Spleen (tissue), 13 donors: ENCODE data around the gene SNURF. TPM values are rescaled to one million over a fixed set of nuclear protein-coding genes. Genes with fewer than 3 reads are reported as not detected.

Source experiments
- DNase-seq: peaks from one replicate; pipeline ENCODE4 v3.0.0-alpha.2; 2020
- H3K27ac ChIP-seq, 8 donors: fragments of 200-600 bp; sonication (generic) in 7 of 8; 1 replicate in 4 of 8; 2 replicates in 4 of 8; pipeline versions ENCODE4 v1.5.0 to v1.8.0; 2016 to 2021; ENCODE audit warnings: inconsistent platforms in 4 of 8, mild to moderate bottlenecking in 4 of 8, moderate library complexity in 1 of 8
- H3K27me3 ChIP-seq, 7 donors: fragments of 200-600 bp; sonication (generic) in 6 of 7; replicated peaks in 1 of 7; 1 replicate in 4 of 7; 2 replicates in 3 of 7; pipeline versions ENCODE4 v1.5.0 to v1.8.0; 2016 to 2021; ENCODE audit warnings: inconsistent platforms in 3 of 7, mild to moderate bottlenecking in 1 of 7
- H3K36me3 ChIP-seq, 6 donors: fragments of 200-600 bp; sonication (generic) in 5 of 6; 1 replicate in 4 of 6; 2 replicates in 2 of 6; pipeline versions ENCODE4 v1.5.0 to v1.8.0; 2016 to 2021; ENCODE audit warnings: inconsistent platforms in 2 of 6
- H3K4me1 ChIP-seq, 6 donors: fragments of 200-600 bp; sonication (generic) in 5 of 6; 1 replicate in 3 of 6; 2 replicates in 3 of 6; pipeline versions ENCODE4 v1.5.0 to v1.8.0; 2016 to 2021; ENCODE audit warnings: inconsistent platforms in 3 of 6
- H3K4me3 ChIP-seq, 8 donors: fragments of 200-600 bp; sonication (generic) in 7 of 8; 1 replicate in 4 of 8; 2 replicates in 4 of 8; pipeline versions ENCODE4 v1.5.0 to v1.8.0; 2016 to 2021; ENCODE audit warnings: inconsistent platforms in 4 of 8, mild to moderate bottlenecking in 4 of 8, moderate library complexity in 2 of 8
- H3K9me3 ChIP-seq, 8 donors: fragments of 200-600 bp; sonication (generic) in 7 of 8; 1 replicate in 4 of 8; 2 replicates in 4 of 8; pipeline versions ENCODE4 v1.5.0 to v1.8.0; 2016 to 2021; ENCODE audit warnings: inconsistent platforms in 4 of 8
- POLR2A ChIP-seq, 3 donors: fragments of 450-650 bp; IDR thresholded peaks; one replicate each; pipeline ENCODE4 v1.5.1; 2017; ENCODE audit warnings: antibody characterized with exemption in 3 of 3, mild to moderate bottlenecking in 1 of 3
- POLR2AphosphoS5 ChIP-seq, 3 donors: sonication (generic); formaldehyde crosslinking; IDR thresholded peaks; one replicate each; pipeline ENCODE4 v1.5.1; 2017; ENCODE audit warnings: antibody characterized with exemption in 3 of 3
- WGBS, 5 donors: extraction: QIAGEN DNeasy Blood & Tissue Kit in 3 of 5; methylation state at CpG; one replicate each; pipeline versions ENCODE4 v1.1.5 to v1.1.7; 2013 to 2018; 5-methylcytosine and 5-hydroxymethylcytosine counted together
- intact Hi-C: fragments of 100-400 bp; cut with DNase I; formaldehyde crosslinking; loops from one replicate; pipeline ENCODE4 v1.15.0; 2023; ENCODE audit warnings: low total_unique reads
- long read RNA-seq, 2 donors: transcript quantifications; one replicate each; lab custom pipeline, GENCODE V29; 2026
- polyA plus RNA-seq, 3 donors: library from polyadenylated mRNA; stranded (reverse); fragments of 200-250 nt; gene quantifications; one replicate each; pipeline ENCODE4 v1.2.1, GENCODE V29; 2013
- total RNA-seq, 7 donors: library from RNA; depleted of rRNA in 3 of 7; stranded (reverse); fragments of >200 nt in 3 of 7; fragmentation: NEBNext Ultra II Directional in 4 of 7; extraction: Animal tissue kit (Norgen Biotek cat#: 25700) in 4 of 7; gene quantifications; one replicate each; pipeline versions ENCODE4 v1.1.0 to v1.2.1, GENCODE V29; 2016 to 2021
- TF ChIP-seq, protein P1 (sequence below), 11 experiments: fragments of 200-600 bp in 7 of 11; fragments of 450-650 bp in 4 of 11; sonication (generic) in 4 of 11; IDR thresholded peaks in 8 of 11; conservative IDR thresholded peaks in 3 of 11; 1 replicate in 7 of 11; 2 replicates in 4 of 11; pipeline versions ENCODE4 v1.4.0 to v1.8.0; 2016 to 2021; ENCODE audit warnings: antibody characterized with exemption in 11 of 11, inconsistent platforms in 4 of 11, mild to moderate bottlenecking in 1 of 11
- donor health status: healthy with polysubstance abuse.
- donor health status: DM: no; HTN: no; CAD: no; lungs with moderate emphysema.
- donor health status: DM: no; HTN: no; CAD: no.
- donor health status: Bipolar disorder and iron deficiency.
- donor health status: healthy.
- donor health status: DM: no; HTN: no; CAD: no.
- donor health status: DM: yes; HTN: yes; CAD: no.

Gene SNURF, protein sequence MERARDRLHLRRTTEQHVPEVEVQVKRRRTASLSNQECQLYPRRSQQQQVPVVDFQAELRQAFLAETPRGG
- total RNA-seq: 10 to 100 TPM in 5 of 7 donors, 1 to 10 TPM in 2; 4.8 to 15.9 (median 13.9) TPM
- 1 to 10 TPM; 2.2 to 7.7 (median 3.2) TPM for polyA plus RNA-seq
- long read RNA-seq, donor 1, partial matches to known transcripts: 0 of 3 reads
- long read RNA-seq, donor 1, other reads (novel, unspliced or antisense): 0 of 3 reads
- long read RNA-seq, donor 2, partial matches to known transcripts: 0 of 2 reads
- long read RNA-seq, donor 2, other reads (novel, unspliced or antisense): 0 of 2 reads

DNA sequence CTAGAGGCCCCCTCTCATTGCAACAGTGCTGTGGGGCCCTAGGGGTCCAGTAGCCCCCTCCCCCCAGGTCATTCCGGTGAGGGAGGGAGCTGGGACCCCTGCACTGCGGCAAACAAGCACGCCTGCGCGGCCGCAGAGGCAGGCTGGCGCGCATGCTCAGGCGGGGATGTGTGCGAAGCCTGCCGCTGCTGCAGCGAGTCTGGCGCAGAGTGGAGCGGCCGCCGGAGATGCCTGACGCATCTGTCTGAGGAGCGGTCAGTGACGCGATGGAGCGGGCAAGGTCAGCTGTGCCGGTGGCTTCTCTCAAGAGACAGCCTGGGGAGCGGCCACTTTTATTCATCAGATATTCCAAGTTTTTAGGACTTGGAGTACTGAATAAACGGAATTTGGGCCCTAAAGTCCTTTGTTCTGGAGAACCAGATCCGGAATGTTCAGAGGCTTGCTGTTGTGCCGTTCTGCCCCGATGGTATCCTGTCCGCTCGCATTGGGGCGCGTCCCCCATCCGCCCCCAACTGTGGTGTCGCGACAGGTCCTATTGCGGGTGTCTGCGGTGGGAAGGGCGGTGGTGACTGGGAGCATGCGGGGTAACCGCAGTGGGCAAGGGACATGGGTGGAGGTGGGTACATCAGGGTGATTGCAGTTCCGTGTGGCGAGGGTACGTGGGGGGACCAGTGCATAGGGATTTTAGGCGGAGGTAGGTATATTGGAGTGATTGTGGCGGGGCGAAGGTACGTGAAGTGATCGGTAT is at the start of gene SNURF, which contains the start of gene SNRPN:
Gene SNURF (plus strand): TSS at position 205 of the 748 bp plus-strand sequence. CDS start 62 bp downstream, at position 267.
Gene SNRPN (plus strand): TSS at position 205 of the 748 bp plus-strand sequence. CDS start 19,467 bp downstream, outside the sequence.
- Histone ChIP-seq H3K27me3 (peaks cover 0 to 11% (median 0%) of the 10 kb centered on the region in 7 donors), H3K27ac (peak within 1 kb of the TSS; percentile 84 to 92 (median 86)), H3K4me1 (peaks cover 4 to 24% (median 11%) of the 10 kb centered on the region in 6 donors), H3K4me3 (peak within 1 kb of the TSS; percentile 50 to 85 (median 56)), H3K9me3 (peaks cover 0 to 52% (median 20%) of the 10 kb centered on the region in 8 donors), H3K36me3 (peaks cover 0 to 12% (median 0%) of the 10 kb centered on the region in 6 donors)
- peak; percentile 91 for DNase-seq
- intact Hi-C loops: no loop called here
- peak in 1 of 3 donors; percentile 80 for TF ChIP-seq POLR2A (IDR thresholded peaks at IDR 0.05)
- TF ChIP-seq POLR2AphosphoS5 (IDR thresholded peaks at IDR 0.05): peak; percentile 97 to 99 (median 98)
- TF ChIP-seq, protein P1, sequence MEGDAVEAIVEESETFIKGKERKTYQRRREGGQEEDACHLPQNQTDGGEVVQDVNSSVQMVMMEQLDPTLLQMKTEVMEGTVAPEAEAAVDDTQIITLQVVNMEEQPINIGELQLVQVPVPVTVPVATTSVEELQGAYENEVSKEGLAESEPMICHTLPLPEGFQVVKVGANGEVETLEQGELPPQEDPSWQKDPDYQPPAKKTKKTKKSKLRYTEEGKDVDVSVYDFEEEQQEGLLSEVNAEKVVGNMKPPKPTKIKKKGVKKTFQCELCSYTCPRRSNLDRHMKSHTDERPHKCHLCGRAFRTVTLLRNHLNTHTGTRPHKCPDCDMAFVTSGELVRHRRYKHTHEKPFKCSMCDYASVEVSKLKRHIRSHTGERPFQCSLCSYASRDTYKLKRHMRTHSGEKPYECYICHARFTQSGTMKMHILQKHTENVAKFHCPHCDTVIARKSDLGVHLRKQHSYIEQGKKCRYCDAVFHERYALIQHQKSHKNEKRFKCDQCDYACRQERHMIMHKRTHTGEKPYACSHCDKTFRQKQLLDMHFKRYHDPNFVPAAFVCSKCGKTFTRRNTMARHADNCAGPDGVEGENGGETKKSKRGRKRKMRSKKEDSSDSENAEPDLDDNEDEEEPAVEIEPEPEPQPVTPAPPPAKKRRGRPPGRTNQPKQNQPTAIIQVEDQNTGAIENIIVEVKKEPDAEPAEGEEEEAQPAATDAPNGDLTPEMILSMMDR (IDR thresholded peaks at IDR 0.05 in 8 of 11, conservative IDR thresholded peaks at IDR 0.05 in 3 of 11): no peak
- 47 to 72% (median 56%) methylated on average over 44 to 47 of the region's 47 CpGs for WGBS, 5 donors

GRCh38 chr15:24916305-24917009 is 38.3 kb upstream of the SNURF start:
- no peaks in the 10 kb centered on the region for H3K27me3 ChIP-seq
- no peaks in the 10 kb centered on the region for H3K4me1 ChIP-seq
- intact Hi-C loops: no loop called here
- peaks cover 0 to 67% (median 26%) of the 10 kb centered on the region in 8 donors for H3K9me3 ChIP-seq
- WGBS, 5 donors: 31 to 55% (median 51%) methylated on average over 8 of the region's 8 CpGs
- DNase-seq: no peak
- no peak overlapping the region for H3K4me3 ChIP-seq
- H3K27ac ChIP-seq: no peak overlapping the region
- no peaks in the 10 kb centered on the region for H3K36me3 ChIP-seq
- TF ChIP-seq, protein P1 (IDR thresholded peaks at IDR 0.05 in 8 of 11, conservative IDR thresholded peaks at IDR 0.05 in 3 of 11): no peak
- TF ChIP-seq POLR2A (IDR thresholded peaks at IDR 0.05): no peak
- no peak for TF ChIP-seq POLR2AphosphoS5 (IDR thresholded peaks at IDR 0.05)

- no peaks in the 10 kb centered on the region for H3K27me3 ChIP-seq
- no peak overlapping the region for H3K4me3 ChIP-seq
- TF ChIP-seq POLR2A (IDR thresholded peaks at IDR 0.05) (no peak), POLR2AphosphoS5 (IDR thresholded peaks at IDR 0.05) (no peak)
- TF ChIP-seq, protein P1 (IDR thresholded peaks at IDR 0.05 in 8 of 11, conservative IDR thresholded peaks at IDR 0.05 in 3 of 11): no peak
- no peaks in the 10 kb centered on the region for H3K36me3 ChIP-seq
- H3K9me3 ChIP-seq: peaks cover 0 to 66% (median 19%) of the 10 kb centered on the region in 8 donors
- intact Hi-C loops: no loop called here
- 85 to 93% (median 89%) methylated on average over 14 of the region's 14 CpGs for WGBS, 5 donors
- H3K4me1 ChIP-seq: no peaks in the 10 kb centered on the region
- no peak for DNase-seq
- no peak overlapping the region for H3K27ac ChIP-seq
These were observed 37.4 kb upstream of the SNURF start for GRCh38 chr15:24917431-24917830.
